Measurements from ENCODE around the gene NRIP1. TPM values are rescaled to one million over a fixed set of nuclear protein-coding genes. Genes with fewer than 3 reads are reported as not detected.
A peak's percentile ranks its signal among the peaks of the same experiment; 100 is the strongest.

The NRIP1 gene
- total RNA-seq, 1 donor from 2014 or later, result 30.9 TPM

DNA sequence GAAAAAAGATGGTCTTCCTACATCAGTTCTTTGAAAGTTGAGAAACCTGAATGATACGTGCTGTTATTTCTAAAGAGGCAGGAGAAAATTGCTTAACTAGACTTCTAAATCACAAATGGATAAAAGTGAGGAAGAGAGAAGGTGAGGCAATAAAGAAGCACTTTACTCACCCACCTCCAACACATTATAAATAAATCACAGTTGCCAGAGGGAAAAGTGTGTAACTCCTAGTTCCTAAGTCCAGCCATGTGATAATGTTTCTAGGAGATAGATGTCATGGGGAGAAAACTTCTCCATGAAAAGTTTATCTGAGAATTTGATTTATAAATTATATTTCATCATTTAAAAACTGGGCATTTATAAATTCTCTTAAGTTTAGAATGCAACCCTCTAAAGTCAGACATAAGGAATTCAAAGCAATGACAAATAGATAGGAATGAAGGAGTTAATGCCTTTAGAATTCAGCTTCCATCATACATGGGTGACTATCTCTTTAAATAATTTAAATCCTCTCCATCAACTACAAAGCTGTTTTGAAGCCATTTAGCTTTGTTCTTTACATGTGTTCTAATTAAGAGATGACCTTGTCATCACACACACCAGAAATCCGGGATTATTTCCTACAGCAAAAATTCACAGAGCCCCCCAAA is 60.0 kb downstream of the NRIP1 start:
- TF ChIP-seq, protein P1, sequence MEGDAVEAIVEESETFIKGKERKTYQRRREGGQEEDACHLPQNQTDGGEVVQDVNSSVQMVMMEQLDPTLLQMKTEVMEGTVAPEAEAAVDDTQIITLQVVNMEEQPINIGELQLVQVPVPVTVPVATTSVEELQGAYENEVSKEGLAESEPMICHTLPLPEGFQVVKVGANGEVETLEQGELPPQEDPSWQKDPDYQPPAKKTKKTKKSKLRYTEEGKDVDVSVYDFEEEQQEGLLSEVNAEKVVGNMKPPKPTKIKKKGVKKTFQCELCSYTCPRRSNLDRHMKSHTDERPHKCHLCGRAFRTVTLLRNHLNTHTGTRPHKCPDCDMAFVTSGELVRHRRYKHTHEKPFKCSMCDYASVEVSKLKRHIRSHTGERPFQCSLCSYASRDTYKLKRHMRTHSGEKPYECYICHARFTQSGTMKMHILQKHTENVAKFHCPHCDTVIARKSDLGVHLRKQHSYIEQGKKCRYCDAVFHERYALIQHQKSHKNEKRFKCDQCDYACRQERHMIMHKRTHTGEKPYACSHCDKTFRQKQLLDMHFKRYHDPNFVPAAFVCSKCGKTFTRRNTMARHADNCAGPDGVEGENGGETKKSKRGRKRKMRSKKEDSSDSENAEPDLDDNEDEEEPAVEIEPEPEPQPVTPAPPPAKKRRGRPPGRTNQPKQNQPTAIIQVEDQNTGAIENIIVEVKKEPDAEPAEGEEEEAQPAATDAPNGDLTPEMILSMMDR (IDR thresholded peaks at IDR 0.05), result no peak
- TF ChIP-seq POLR2AphosphoS5 (IDR thresholded peaks at IDR 0.05; ENCODE audit: insufficient read depth in 1 of 2, low read depth in 1 of 2) (no peak), POLR2A (IDR thresholded peaks at IDR 0.05) (no peak)
- intact Hi-C loops (cut with DNase I), result no loop called here
- H3K27ac ChIP-seq, result peak overlapping the region; percentile 27
- H3K36me3 ChIP-seq, result no peaks in the 10 kb centered on the region
- H3K4me1 ChIP-seq, result peaks cover 93% of the 10 kb centered on the region
- no peaks in the 10 kb centered on the region for H3K27me3 ChIP-seq
- H3K4me3 ChIP-seq, result peak overlapping the region; percentile 2 to 19
- no peaks in the 10 kb centered on the region for H3K9me3 ChIP-seq
- DNase-seq (ENCODE audit: extremely low spot score in 2 of 2), result no peak

DNA sequence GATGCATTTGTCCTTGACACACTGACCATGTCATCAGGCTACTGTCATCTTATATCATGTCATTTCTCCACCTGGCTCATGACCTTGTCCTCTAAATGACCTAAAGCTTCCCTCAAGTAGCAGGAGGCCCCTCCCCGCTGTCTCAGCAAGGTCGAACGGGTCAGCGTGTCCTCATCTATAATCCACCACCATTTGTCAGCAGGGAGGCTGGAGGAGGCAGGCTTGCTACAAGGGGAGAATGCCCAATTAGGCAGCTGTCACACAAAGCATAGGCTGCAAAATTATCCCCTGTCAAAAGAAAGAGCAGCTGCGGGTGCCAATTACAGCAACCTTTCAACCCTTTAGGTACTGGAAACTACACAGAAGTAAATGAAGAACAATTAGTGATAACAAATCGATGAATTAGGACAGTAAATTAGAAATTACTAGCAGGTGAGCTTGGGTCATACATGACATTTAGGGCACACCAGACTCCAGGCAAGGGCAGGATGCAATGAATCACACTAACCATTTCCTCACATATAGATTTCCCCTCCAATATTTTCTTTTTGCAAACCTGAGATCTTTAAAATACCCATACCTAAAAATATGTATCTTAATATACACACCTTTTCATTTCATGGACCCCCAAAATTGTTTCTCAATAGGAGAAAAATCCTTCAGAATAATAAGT is 61.2 kb downstream of the NRIP1 start:
- Histone ChIP-seq H3K4me1 (peaks cover 85% of the 10 kb centered on the region), H3K27me3 (no peaks in the 10 kb centered on the region), H3K27ac (no peak overlapping the region), H3K4me3 (no peak overlapping the region), H3K9me3 (no peaks in the 10 kb centered on the region), H3K36me3 (no peaks in the 10 kb centered on the region)
- intact Hi-C loops (cut with DNase I), result no loop called here
- DNase-seq (ENCODE audit: extremely low spot score in 2 of 2), result no peak
- no peak for TF ChIP-seq POLR2AphosphoS5 (IDR thresholded peaks at IDR 0.05; ENCODE audit: insufficient read depth in 1 of 2, low read depth in 1 of 2)
- TF ChIP-seq POLR2A (IDR thresholded peaks at IDR 0.05), result no peak
- TF ChIP-seq, protein P1 (IDR thresholded peaks at IDR 0.05), result no peak

DNA sequence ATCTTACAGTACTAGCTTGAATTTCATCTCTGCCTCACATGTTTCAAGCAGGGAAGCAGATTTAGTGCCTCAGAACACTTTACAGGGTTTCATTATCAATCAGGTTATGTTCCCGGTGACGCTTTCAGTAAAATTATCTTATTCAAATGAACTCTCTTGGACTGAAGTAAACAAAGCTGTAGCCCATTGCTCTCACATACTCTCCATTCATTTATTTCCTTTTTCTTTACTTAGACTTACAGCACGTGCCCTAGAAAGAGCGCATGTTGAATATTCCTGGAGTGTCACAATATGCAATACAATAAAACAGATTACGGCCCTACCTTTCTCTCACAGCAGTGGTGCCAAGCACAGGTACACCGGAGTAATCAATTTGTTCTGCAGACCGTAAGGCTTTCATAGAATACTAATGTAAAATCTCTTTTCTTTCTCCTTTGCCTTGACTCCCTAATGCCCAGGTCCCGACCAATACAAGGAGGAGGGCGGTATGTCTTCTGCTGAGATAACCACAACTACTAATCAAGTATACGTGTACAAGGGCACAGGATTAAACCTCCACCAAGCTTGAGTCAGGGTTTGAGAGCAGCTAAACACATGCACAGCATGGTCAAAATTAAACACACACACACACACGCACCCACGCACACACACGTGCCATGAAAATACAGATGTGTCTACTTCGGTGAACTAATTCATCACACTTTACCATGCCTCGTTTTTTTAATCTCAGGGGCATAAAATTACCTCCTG is 62.8 kb downstream of the NRIP1 start:
- Histone ChIP-seq H3K27ac (no peak overlapping the region), H3K36me3 (no peaks in the 10 kb centered on the region), H3K9me3 (no peaks in the 10 kb centered on the region), H3K4me1 (peaks cover 79% of the 10 kb centered on the region), H3K27me3 (no peaks in the 10 kb centered on the region), H3K4me3 (no peak overlapping the region)
- TF ChIP-seq POLR2A (IDR thresholded peaks at IDR 0.05) (no peak), POLR2AphosphoS5 (IDR thresholded peaks at IDR 0.05; ENCODE audit: insufficient read depth in 1 of 2, low read depth in 1 of 2) (no peak)
- TF ChIP-seq, protein P1 (IDR thresholded peaks at IDR 0.05), result no peak
- intact Hi-C loops (cut with DNase I), result no loop called here
- no peak for DNase-seq (ENCODE audit: extremely low spot score in 2 of 2)

DNA sequence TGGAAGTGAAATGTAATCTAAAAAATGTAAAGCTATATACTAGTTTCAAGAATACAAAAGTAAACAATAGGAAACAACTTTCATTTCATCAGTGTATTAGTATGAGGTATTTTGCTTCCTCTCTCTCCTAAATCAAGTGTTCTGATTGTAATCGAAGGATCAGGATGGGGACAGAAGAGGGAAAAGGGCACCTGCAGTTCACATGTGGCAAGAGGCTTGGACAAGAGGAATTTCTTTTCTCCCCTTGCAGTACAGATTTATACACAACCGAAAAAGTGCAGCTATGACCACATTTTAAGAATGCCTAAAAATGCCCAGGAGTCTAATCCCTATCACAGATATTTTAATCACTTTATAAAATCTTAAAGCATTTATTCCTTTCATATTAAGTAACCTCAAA is 63.7 kb downstream of the NRIP1 start:
- no peaks in the 10 kb centered on the region for H3K27me3 ChIP-seq
- TF ChIP-seq, protein P1 (IDR thresholded peaks at IDR 0.05), result no peak
- TF ChIP-seq POLR2AphosphoS5 (IDR thresholded peaks at IDR 0.05; ENCODE audit: insufficient read depth in 1 of 2, low read depth in 1 of 2) (no peak), POLR2A (IDR thresholded peaks at IDR 0.05) (no peak)
- intact Hi-C loops (cut with DNase I), result no loop called here
- H3K27ac ChIP-seq, result no peak overlapping the region
- DNase-seq (ENCODE audit: extremely low spot score in 2 of 2), result no peak
- no peak overlapping the region for H3K4me3 ChIP-seq
- H3K9me3 ChIP-seq, result no peaks in the 10 kb centered on the region
- peaks cover 75% of the 10 kb centered on the region for H3K4me1 ChIP-seq
- no peaks in the 10 kb centered on the region for H3K36me3 ChIP-seq

Measured in vagina (tissue), 2 donors.